SK-N-SH (cell line): ENCODE measurements around the gene ATG4B. TPM values are rescaled to one million over a fixed set of nuclear protein-coding genes. Genes with fewer than 3 reads are reported as not detected.
"Not testable (repeated sequence)": the region's sequence is repeated elsewhere in the genome, so short reads cannot be mapped to it uniquely, and the experiment has no call there.

Experiments used
- CTCF ChIA-PET: fragments of 300-600, 350-600 bp; formaldehyde crosslinking; extraction: SDS; loops from one replicate; lab custom pipeline; 2021; lab: Yijun Ruan, JAX
- POLR2A ChIA-PET: fragments of 350-600 bp; sonication (Branson Sonifier 250); formaldehyde crosslinking; extraction: SDS; loops from one replicate; lab custom pipeline; 2020; ENCODE audit warnings: antibody characterized with exemption, inconsistent platforms; lab: Yijun Ruan, JAX
- DNase-seq: peaks from one replicate; pipeline ENCODE4 v3.0.0; 2012
- H2AFZ ChIP-seq: fragments of 200-600 bp; sonication (generic); 2 replicates; pipeline ENCODE4 v1.8.1; 2016; ENCODE audit warnings: antibody characterized with exemption, mild to moderate bottlenecking, low read depth
- H3F3A ChIP-seq: fragments of 200-600 bp; sonication (generic); replicated peaks from 2 replicates; pipeline ENCODE3; 2016; ENCODE audit warnings: antibody characterized with exemption, mild to moderate bottlenecking; ENCODE audit not compliant: insufficient read depth
- H3K27ac ChIP-seq, 2 experiments: fragments of 200-500 bp in 1 of 2; fragments of 200-600 bp in 1 of 2; sonication (Bioruptor generic) in 1 of 2; sonication (generic), shearing (Covaris generic) in 1 of 2; 2 replicates each; pipeline versions ENCODE4 v1.5.1 to v1.6.1; 2014 to 2016; ENCODE audit warnings: low read depth in 2 of 2, inconsistent platforms in 1 of 2, low read length in 1 of 2, mild to moderate bottlenecking in 1 of 2, mixed read lengths in 1 of 2
- H3K27me3 ChIP-seq: fragments of 200-600 bp; sonication (generic), shearing (Covaris generic); 2 replicates; pipeline ENCODE4 v1.6.1; 2016; ENCODE audit warnings: mixed run types; ENCODE audit not compliant: insufficient read depth
- H3K36me3 ChIP-seq, 2 experiments: fragments of 200-500 bp in 1 of 2; fragments of 200-600 bp in 1 of 2; sonication (Bioruptor generic) in 1 of 2; sonication (generic) in 1 of 2; replicated peaks in 1 of 2; 2 replicates each; pipeline versions ENCODE3 to v1.5.1; 2014 to 2016; ENCODE audit warnings: low read length in 1 of 2, mild to moderate bottlenecking in 1 of 2; ENCODE audit not compliant: insufficient read depth in 2 of 2, control insufficient read depth in 1 of 2
- H3K4me1 ChIP-seq, 2 experiments: fragments of 200-500 bp in 1 of 2; fragments of 200-600 bp in 1 of 2; sonication (Bioruptor generic) in 1 of 2; sonication (generic), shearing (Covaris generic) in 1 of 2; 2 replicates each; pipeline versions ENCODE4 v1.5.1 to v1.6.1; 2014 to 2016; ENCODE audit warnings: low read depth in 1 of 2, low read length in 1 of 2, mixed run types in 1 of 2; ENCODE audit not compliant: insufficient read depth in 2 of 2, control insufficient read depth in 1 of 2
- H3K4me2 ChIP-seq: fragments of 200-600 bp; sonication (generic), shearing (Covaris generic); 2 replicates; pipeline ENCODE4 v1.6.1; 2017; ENCODE audit warnings: mixed run types
- H3K4me3 ChIP-seq, 2 experiments: fragments of 200-500 bp in 1 of 2; fragments of 200-600 bp in 1 of 2; sonication (Bioruptor generic) in 1 of 2; sonication (generic), shearing (Covaris generic) in 1 of 2; 2 replicates each; pipeline versions ENCODE4 v1.5.1 to v1.8.1; 2014 to 2016; ENCODE audit warnings: low read depth in 2 of 2, inconsistent platforms in 1 of 2, low read length in 1 of 2, mild to moderate bottlenecking in 1 of 2, mixed read lengths in 1 of 2, moderate library complexity in 1 of 2
- H3K79me2 ChIP-seq: fragments of 200-600 bp; sonication (generic); 2 replicates; pipeline ENCODE4 v1.8.1; 2017; ENCODE audit warnings: mild to moderate bottlenecking; ENCODE audit not compliant: insufficient read depth
- H3K9ac ChIP-seq: fragments of 200-600 bp; sonication (generic); 2 replicates; pipeline ENCODE4 v1.6.1; 2017; ENCODE audit warnings: mixed run types
- H3K9me2 ChIP-seq: fragments of 200-600 bp; sonication (generic); 2 replicates; pipeline ENCODE4 v1.6.1; 2017; ENCODE audit warnings: mixed run types
- H3K9me3 ChIP-seq: fragments of 200-600 bp; sonication (generic); 2 replicates; pipeline ENCODE4 v1.6.1; 2017; ENCODE audit warnings: mixed run types, mild to moderate bottlenecking, moderate library complexity
- H4K20me1 ChIP-seq: fragments of 200-600 bp; sonication (generic); 2 replicates; pipeline ENCODE4 v1.6.1; 2017; ENCODE audit warnings: mild to moderate bottlenecking, mixed run types; ENCODE audit not compliant: insufficient read depth
- CHD2 ChIP-seq: fragments of 150-350 bp; IDR thresholded peaks from 2 replicates; pipeline ENCODE4 v1.6.1; 2018; ENCODE audit warnings: low read length; ENCODE audit not compliant: partially characterized antibody
- EP300 ChIP-seq, 2 experiments: IDR thresholded peaks; 2 replicates each; pipeline versions ENCODE4 v1.4.0 to v1.6.1; 2012; ENCODE audit warnings: borderline replicate concordance in 1 of 2, low read depth in 1 of 2, low read length in 1 of 2
- GATA2 ChIP-seq: sonication (generic); formaldehyde crosslinking; IDR thresholded peaks from 2 replicates; pipeline ENCODE4 v1.5.0; 2020; ENCODE audit warnings: mild to moderate bottlenecking, missing genetic modification reagents
- NRF1 ChIP-seq: IDR thresholded peaks from 2 replicates; pipeline ENCODE4 v1.6.1; 2012; ENCODE audit warnings: low read depth, mild to moderate bottlenecking, low read length
- RXRA ChIP-seq: IDR thresholded peaks from 2 replicates; pipeline ENCODE4 v1.4.0; 2012; ENCODE audit warnings: low read depth, mild to moderate bottlenecking, borderline replicate concordance
- SMC3 ChIP-seq: IDR thresholded peaks from 2 replicates; pipeline ENCODE4 v1.6.1; 2012; ENCODE audit warnings: low read depth, low read length, improper control_type of control experiment
- TEAD4 ChIP-seq: IDR thresholded peaks from 2 replicates; pipeline ENCODE4 v1.4.0; 2012; ENCODE audit warnings: mild to moderate bottlenecking, borderline replicate concordance; ENCODE audit not compliant: insufficient read depth
- WGBS: methylation state at CpG from one replicate; pipeline ENCODE4 v1.1.6; 2017; ENCODE audit warnings: low lambda C conversion rate; 5-methylcytosine and 5-hydroxymethylcytosine counted together
- polyA plus RNA-seq, 3 experiments: library from polyadenylated mRNA; depleted of rRNA; stranded (reverse); fragments of >200 nt; gene quantifications; 2 replicates each; pipeline ENCODE4 v1.2.3, GENCODE V29; 2012

Gene ATG4B
- polyA plus RNA-seq, 1 of the 3 experiments (the other 2 are of a cell fraction), result 107 TPM

GRCh38 chr2:241589863-241590262 is 47.6 kb upstream of the ATG4B start:
- POLR2A ChIA-PET, result interaction anchor here (1.1 kb wide), 1 partner anchor 82 kb away, joined by 4 read pairs; no protein-coding TSS in a partner anchor
- H3K79me2 ChIP-seq, H3K27me3 ChIP-seq, H3K9ac ChIP-seq, H3K27ac ChIP-seq, H2AFZ ChIP-seq, CTCF ChIA-PET, DNase-seq, H4K20me1 ChIP-seq, H3F3A ChIP-seq, H3K4me2 ChIP-seq, H3K9me2 ChIP-seq, H3K4me1 ChIP-seq, H3K4me3 ChIP-seq: not testable (repeated sequence)
- Histone ChIP-seq H3K9me3 (peaks cover 23% of the 10 kb centered on the region), H3K36me3 (peaks cover 6 to 51% of the 10 kb centered on the region in 2 experiments)
- 81% methylated on average over 16 of the region's 17 CpGs for WGBS

DNA sequence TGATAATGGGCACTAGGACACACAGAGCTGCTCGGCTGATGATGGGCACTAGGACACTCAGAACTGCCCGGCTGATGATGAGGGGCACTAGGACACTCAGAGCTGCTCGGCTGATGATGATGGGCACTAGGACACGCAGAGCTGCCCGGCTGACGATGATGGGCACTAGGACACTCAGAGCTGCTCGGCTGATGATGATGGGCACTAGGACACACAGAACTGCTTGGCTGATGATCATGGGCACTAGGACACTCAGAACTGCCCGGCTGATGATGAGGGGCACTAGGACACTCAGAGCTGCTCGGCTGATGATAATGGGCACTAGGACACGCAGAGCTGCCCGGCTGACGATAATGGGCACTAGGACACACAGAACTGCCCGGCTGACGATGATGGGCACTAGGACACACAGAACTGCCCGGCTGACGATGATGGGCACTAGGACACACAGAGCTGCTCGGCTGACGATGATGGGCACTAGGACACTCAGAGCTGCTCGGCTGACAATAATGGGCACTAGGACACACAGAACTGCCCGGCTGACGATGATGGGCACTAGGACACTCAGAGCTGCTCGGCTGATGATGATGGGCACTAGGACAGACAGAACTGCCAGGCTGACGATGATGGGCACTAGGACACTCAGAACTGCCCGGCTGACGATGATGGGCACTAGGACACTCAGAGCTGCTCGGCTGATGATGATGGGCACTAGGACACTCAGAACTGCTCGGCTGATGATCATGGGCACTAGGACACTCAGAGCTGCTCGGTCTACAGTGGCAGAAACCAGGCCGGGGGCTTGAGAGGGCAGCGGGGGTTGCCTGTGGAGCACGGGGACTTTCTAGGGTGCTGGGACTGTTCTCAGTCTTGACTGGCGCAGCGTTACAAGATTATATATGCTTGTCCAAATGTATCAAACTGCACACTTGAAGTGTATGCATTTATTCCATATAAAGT is 46.7 kb upstream of the ATG4B start:
- 89% methylated on average over 28 of the region's 33 CpGs for WGBS
- H2AFZ ChIP-seq, H3K9ac ChIP-seq, H3K4me3 ChIP-seq, DNase-seq, CTCF ChIA-PET, H3K4me2 ChIP-seq, H3K27ac ChIP-seq, H3K27me3 ChIP-seq, H3F3A ChIP-seq, H3K79me2 ChIP-seq, H3K9me2 ChIP-seq, H4K20me1 ChIP-seq, H3K4me1 ChIP-seq: not testable (repeated sequence)
- POLR2A ChIA-PET, result interaction anchor here (1.1 kb wide), 1 partner anchor 83 kb away, joined by 4 read pairs; no protein-coding TSS in a partner anchor
- Histone ChIP-seq H3K9me3 (peaks cover 23% of the 10 kb centered on the region), H3K36me3 (peaks cover 6 to 46% of the 10 kb centered on the region in 2 experiments)

GRCh38 chr2:241592126-241592845 is 45.2 kb upstream of the ATG4B start:
- Histone ChIP-seq H3K36me3 (peaks cover 4 to 36% of the 10 kb centered on the region in 2 experiments), H3K9me2 (no peaks in the 10 kb centered on the region), H3K4me3 (no peak overlapping the region), H3F3A (no peaks in the 10 kb centered on the region), H3K4me2 (no peak overlapping the region), H4K20me1 (no peaks in the 10 kb centered on the region), H3K9ac (no peak overlapping the region), H3K9me3 (peaks cover 15% of the 10 kb centered on the region), H2AFZ (no peak overlapping the region), H3K79me2 (no peaks in the 10 kb centered on the region; the same call in 1 of the 2 replicates), H3K27me3 (no peaks in the 10 kb centered on the region), H3K4me1 (no peaks in the 10 kb centered on the region), H3K27ac (no peak overlapping the region)
- TF ChIP-seq GATA2 (no peak), SMC3 (no peak), RXRA (no peak), CHD2 (no peak), NRF1 (no peak), TEAD4 (no peak), EP300 (IDR thresholded peaks at IDR 0.05; ENCODE audit: borderline replicate concordance in 1 of 2, low read depth in 1 of 2, low read length in 1 of 2) (no peak)
- DNase-seq, result no peak
- WGBS, result 94% methylated on average over 11 of the region's 18 CpGs
- CTCF ChIA-PET, result no interaction called here
- POLR2A ChIA-PET, result no interaction called here
